G401.6 (cell line): Measurements from ENCODE around the gene ZNF124.
"Not testable (repeated sequence)": the region's sequence is repeated elsewhere in the genome, so short reads cannot be mapped to it uniquely, and the experiment has no call there.

Experiments used
- FAIRE-seq: peaks from 2 replicates; lab custom pipeline; 2012; peaks lifted over from hg19 to GRCh38; lab: Jason Lieb, UNC

The ZNF124 gene

DNA sequence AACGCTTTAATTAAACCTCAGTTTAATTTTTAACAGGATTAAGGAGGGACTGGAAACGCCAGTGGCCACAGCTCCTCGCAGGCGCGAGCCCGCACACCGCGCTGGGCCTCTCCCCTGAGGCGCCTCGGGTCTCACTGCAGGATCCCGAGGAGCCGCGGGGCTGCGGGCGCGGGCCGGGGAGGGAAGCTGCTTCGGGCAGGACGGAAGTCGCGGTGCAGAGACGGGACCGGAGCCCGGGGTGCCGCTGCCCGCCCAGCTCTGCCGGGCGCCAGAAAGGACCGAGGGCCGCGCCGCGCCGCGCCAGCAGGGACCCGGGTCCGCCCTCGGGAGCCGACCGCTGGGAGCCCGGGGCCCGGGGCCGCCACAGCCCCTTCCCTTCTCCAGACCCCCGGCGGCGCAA is 377 bp downstream of the ZNF124 start:
- FAIRE-seq = not testable (repeated sequence)

DNA sequence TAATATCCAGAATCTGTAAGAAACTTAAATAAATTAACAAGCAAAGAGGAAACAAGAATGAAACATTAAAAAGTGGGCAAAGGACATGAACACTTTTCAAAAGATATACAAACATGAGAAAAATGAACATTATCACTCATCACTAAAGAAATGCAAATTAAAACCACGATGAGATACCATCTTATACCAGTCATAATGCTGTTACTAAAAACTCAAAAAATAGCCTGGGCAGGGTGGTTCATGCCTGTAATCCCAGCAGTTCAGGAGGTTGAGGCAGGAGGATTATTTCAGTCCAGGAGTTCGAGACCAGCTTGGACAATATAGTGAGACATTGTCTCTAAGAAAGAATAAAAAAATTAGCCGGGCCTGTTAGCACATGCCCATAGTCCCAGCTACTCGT is 6.1 kb downstream of the ZNF124 start:
- FAIRE-seq = no peak

- no peak for FAIRE-seq
Observed at GRCh38 chr1:247164694-247165093, 7.1 kb downstream of the ZNF124 start.

- no peak for FAIRE-seq
Observed at GRCh38 chr1:247156787-247157232, 15.0 kb downstream of the ZNF124 start.

- no peak for FAIRE-seq
Observed at GRCh38 chr1:247147781-247148180, 24.0 kb downstream of the ZNF124 start.

GRCh38 chr1:247147120-247147519 is 24.7 kb downstream of the ZNF124 start:
- FAIRE-seq = not testable (repeated sequence)

- FAIRE-seq = no peak
Observed at GRCh38 chr1:247146671-247147070, 25.1 kb downstream of the ZNF124 start.

- FAIRE-seq = no peak
Observed at GRCh38 chr1:247145279-247145678, 26.5 kb downstream of the ZNF124 start.

GRCh38 chr1:247139557-247139956 is 32.3 kb downstream of the ZNF124 start:
- not testable (repeated sequence) for FAIRE-seq

DNA sequence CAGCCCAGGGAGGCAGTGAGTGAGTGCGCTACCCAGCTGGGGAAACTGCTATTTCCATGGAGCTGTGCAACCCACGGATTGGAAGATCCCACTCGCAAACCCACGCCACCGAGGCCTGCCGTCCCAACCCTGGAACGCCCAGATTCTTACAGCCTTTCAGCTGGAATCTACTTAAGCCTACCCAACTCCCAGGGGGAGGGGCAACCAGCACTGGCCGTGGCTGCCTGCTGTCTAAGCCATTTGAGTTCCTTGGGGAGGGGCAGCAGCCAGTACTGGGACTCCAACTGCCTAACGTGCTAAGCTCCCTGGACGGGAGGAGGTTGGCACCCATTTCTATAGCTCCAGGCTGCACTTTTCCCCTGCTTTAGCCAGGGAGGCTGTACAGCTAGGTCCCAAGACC is 40.6 kb downstream of the ZNF124 start:
- no peak for FAIRE-seq

DNA sequence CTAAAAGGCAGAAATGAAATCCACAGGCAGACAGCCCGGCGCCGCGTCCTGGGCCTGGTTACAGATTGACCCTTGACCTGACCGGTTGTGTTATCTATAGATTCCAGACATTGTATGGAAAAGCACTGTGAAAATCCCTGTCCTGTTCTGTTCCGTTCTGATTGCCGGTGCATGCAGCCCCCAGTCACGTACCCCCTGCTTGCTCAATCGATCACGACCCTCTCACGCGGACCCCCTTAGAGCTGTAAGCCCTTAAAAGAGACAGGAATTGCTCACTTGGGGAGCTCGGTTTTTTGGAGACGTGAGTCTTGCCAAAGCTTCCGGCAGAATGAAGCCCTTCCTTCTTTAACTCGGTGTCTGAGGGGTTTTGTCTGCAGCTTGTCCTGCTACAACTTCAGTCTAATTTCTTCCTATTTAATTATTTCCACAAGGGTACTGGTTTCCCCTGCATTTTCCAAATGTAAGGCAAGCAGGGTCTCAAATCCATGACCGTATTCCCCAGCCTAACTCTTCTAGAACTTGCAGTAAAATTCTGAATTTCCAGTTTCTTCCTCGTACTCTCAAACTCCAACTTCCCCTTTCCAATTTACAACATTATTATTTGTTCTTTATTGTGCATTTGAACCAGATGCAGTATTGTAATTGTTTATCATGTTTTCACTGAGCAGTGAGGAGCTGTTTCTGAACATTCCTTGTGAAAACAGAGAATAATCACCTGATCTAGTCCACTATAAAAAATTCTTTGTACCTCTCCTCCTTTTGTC is 44.1 kb downstream of the ZNF124 start:
- FAIRE-seq = not testable (repeated sequence)

GRCh38 chr1:247126601-247127000 is 45.2 kb downstream of the ZNF124 start:
- not testable (repeated sequence) for FAIRE-seq

DNA sequence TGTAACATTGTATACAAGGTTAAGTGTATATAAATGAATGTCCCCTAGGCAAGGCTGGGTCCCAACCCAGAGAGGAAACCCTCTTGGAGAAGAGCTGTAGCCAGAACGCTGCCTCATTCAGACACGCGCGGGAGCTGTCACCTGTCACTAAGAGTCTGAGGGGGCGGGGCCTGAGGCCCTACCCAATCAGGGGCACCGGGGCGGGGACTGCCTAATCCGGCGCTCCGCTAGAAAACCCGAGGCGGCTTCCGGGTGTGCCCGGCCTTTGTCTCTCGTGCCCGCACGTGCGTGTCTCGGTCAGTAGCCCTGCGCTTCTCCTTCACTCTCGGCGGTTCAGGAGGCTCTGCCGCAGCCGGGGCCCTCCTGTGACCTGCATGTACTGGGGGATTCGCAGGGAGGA is 45.7 kb downstream of the ZNF124 start:
- FAIRE-seq = peak; percentile 97

- no peak for FAIRE-seq
Observed at GRCh38 chr1:247121382-247121781, 50.4 kb downstream of the ZNF124 start.

DNA sequence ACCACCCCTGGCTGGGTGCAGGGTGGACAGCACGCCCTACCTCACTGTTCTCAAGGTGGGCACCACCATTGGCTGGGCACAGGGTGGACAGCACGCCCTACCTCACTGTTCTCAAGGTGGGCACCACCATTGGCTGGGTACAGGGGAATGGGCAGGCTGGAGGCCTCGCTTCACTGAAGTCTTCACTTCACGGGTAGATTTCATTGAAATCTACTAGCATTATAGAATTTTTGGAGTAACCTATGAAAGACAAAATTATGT is 51.5 kb downstream of the ZNF124 start:
- FAIRE-seq = not testable (repeated sequence)

- FAIRE-seq = no peak
Observed at GRCh38 chr1:247119600-247120407, 52.0 kb downstream of the ZNF124 start.

DNA sequence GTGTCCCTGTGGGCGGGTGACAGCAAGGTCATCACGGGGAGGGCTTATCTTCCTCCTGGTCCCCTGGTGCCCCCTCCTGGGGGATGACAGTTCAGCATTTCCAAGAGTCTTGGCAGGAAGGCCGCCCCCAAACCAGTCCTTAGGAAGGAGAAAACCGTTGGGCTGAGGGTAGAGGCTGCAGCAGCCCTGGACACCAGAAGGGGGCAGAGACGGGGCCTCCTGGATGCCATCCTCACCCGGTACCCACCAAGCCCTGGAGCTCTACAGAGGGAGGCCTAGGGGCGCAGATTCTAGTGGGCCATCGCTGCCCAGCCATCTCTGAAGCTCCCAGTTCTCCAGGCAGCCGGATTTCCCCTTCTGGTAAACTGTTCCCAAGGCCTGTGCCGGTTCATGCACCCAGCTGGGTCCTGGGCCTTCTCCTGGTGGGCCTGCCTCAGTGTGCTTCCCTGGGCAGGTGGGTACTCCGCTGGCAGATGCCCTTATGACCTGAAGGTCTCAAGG is 52.8 kb downstream of the ZNF124 start:
- FAIRE-seq = no peak

- FAIRE-seq = no peak
Observed at GRCh38 chr1:247115545-247115944, 56.3 kb downstream of the ZNF124 start.

- FAIRE-seq = no peak
Observed at GRCh38 chr1:247115141-247115510, 56.7 kb downstream of the ZNF124 start.

- FAIRE-seq = no peak
Observed at GRCh38 chr1:247114351-247115140, 57.3 kb downstream of the ZNF124 start.

- no peak for FAIRE-seq
Observed at GRCh38 chr1:247113733-247114271, 58.0 kb downstream of the ZNF124 start.

DNA sequence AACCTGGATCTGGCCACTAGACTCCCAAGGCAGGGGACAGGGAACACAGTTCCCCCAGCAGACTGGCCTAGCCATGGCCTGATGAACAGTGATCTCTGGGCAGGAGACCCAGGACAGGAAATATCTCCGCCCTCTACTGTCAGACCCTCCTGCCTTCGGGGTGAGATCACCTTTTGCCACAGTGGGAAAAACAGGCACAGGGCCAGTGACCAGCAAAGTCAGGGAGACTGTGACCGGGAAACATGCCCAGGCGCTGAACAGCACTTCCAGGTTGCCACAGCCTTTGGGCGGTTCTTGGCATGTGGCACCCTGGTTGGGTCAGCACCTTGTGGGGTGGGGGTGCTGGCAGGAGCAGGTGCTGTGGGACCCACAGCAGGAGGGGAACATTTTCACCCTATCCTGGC is 58.7 kb downstream of the ZNF124 start:
- FAIRE-seq = no peak

- FAIRE-seq = no peak
Observed at GRCh38 chr1:247112479-247112781, 59.4 kb downstream of the ZNF124 start.
